Measurements from ENCODE around the gene C12orf57.

The C12orf57 gene

GRCh38 chr12:6966351-6966750 lies 22.5 kb downstream of the C12orf57 start:
- no peak for DNase-seq

GRCh38 chr12:6967651-6968100 lies 23.9 kb downstream of the C12orf57 start:
- no peak for DNase-seq

GRCh38 chr12:6968426-6968825 lies 24.6 kb downstream of the C12orf57 start:
- no peak for DNase-seq

- no peak for DNase-seq
Measured at GRCh38 chr12:6970096-6970527, 26.3 kb downstream of the C12orf57 start.

- no peak for DNase-seq
Measured at GRCh38 chr12:6974180-6974579, 30.4 kb downstream of the C12orf57 start.

GRCh38 chr12:6975297-6976032 lies 31.6 kb downstream of the C12orf57 start:
- no peak for DNase-seq

GRCh38 chr12:6977653-6978052 lies 33.8 kb downstream of the C12orf57 start:
- DNase-seq, result no peak

GRCh38 chr12:6978188-6978587 lies 34.4 kb downstream of the C12orf57 start:
- no peak for DNase-seq

- peak; percentile 32 for DNase-seq
Measured at GRCh38 chr12:6978611-6979011, 34.8 kb downstream of the C12orf57 start.

GRCh38 chr12:6979021-6979420 lies 35.2 kb downstream of the C12orf57 start:
- DNase-seq, result no peak

- DNase-seq, result no peak
Measured at GRCh38 chr12:6979453-6979852, 35.6 kb downstream of the C12orf57 start.

GRCh38 chr12:6980075-6980474 lies 36.3 kb downstream of the C12orf57 start:
- DNase-seq, result no peak

GRCh38 chr12:6980740-6981139 lies 36.9 kb downstream of the C12orf57 start:
- DNase-seq, result no peak

- DNase-seq, result no peak
Measured at GRCh38 chr12:6981152-6982052, 37.6 kb downstream of the C12orf57 start.

GRCh38 chr12:6982532-6982931 lies 38.7 kb downstream of the C12orf57 start:
- no peak for DNase-seq

- no peak for DNase-seq
Measured at GRCh38 chr12:6987956-6988553, 44.2 kb downstream of the C12orf57 start.

All from hematopoietic multipotent progenitor cell treated with erythropoietin and hydrocortisone succinate and interleukin-3 and kit ligand, for 4 days (in vitro differentiated cells).